Stimulated activated CD8-positive, alpha-beta memory T cell treated with anti-CD3 and anti-CD28 coated beads, Interleukin-12 subunit alpha, Interleukin-12 subunit beta, amount 100 ng/mL, for 1 hour (primary cell): ENCODE measurements around the gene NSDHL.
A peak's percentile ranks its signal among the peaks of the same experiment; 100 is the strongest.
"Not testable (repeated sequence)": the region's sequence is repeated elsewhere in the genome, so short reads cannot be mapped to it uniquely, and the experiment has no call there.

ENCODE experiments used
- DNase-seq: peaks from one replicate; pipeline ENCODE4 v3.0.0-alpha.2; 2020; ENCODE audit warnings: low read depth

Gene NSDHL

DNA sequence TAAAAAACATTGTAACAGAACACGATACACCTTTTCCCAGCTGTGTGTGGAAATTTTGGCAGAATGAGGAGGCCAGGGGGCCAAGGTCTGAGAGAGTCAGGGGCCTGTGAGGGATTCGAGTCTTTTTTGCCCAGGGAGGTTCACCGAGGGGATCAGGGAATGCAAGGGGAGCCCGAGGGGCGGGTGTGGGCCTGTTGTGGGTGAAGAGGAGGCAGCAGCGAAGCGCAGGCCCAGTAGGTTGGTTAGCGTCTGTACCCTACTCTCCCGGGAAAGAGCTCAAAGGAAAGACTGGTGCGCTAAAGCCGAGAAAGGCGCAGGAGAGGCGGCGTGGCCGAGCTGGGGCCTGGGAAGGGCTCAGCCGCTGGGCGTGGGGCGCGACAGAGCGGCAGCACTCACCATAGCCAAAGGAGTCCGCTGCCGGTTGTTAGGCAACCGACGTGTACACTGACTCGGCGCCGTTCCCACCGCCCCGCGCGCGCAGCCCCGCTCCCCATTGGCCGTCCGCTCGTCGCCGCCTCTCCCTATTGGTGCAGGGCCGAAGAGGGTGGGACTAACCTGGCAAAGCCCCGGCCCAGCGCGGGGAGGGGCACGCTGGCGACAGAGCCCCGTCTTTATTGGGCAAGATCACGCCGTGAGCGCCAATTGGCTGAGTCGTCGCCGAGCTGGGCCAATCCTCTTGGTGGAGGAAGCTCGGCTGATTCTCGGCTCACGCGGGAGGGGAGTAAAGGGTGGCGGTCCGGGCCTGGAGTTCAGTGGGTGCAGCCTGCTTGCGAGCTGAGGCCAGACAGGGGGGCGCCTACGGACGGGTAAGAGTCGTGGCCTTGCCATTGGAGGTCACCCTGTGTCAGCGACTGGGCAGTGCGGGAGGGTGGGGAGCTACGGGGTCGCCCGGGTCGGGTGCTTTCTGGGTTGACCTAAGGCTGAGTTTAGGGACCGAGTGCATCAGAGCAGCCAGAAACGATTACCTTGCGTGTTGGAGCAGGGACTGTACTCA is at the start of gene NSDHL, which contains the start of gene CETN2:
Gene NSDHL, plus strand, starts transcription at position 752 of the 994 bp plus-strand sequence. CDS start 15,262 bp downstream, outside the sequence.
Gene CETN2, minus strand, starts transcription at position 446 of the 994 bp plus-strand sequence. Its CDS starts 47 bp downstream, at position 399.
- DNase-seq: peak; percentile 81

DNA sequence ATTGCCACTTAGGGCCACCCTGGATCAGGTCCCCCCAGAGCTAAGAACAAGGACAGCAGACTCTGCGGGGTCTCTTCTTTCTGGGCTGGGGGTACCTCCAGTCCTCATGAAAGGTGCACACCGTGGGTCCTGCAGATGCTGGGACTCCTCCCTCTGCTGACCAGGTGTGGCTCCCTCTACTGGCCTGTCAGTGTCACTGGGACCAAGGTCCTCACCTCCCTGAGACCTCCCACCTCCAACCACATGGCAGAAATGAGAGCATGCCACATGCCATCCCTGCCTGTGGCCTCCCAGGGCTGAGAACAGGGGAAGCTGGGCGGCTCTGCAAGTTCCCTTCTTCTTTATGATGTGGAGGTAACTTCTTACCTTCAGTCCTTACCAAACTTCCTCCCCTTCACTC is 43.8 kb upstream of the NSDHL start:
- not testable (repeated sequence) for DNase-seq

DNA sequence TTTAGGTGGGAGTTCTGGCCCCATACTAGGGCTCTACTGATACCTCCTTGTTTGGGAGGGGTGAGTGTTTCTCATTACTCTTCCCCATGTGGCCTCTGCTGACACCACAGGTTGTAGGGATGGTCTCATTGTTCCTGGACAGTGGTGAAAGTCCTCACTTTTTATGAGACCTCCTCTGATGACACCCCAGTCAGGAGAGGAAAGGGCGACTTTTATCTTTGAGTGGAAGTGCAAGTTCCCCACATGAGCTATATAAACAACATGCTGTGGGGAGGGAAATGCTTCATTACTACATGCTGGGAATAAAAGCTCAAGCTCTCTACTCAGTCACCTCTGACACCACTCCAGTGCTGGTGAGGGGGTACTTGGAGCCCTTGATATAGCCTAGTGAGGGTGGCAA is 31.9 kb upstream of the NSDHL start:
- no peak for DNase-seq

DNA sequence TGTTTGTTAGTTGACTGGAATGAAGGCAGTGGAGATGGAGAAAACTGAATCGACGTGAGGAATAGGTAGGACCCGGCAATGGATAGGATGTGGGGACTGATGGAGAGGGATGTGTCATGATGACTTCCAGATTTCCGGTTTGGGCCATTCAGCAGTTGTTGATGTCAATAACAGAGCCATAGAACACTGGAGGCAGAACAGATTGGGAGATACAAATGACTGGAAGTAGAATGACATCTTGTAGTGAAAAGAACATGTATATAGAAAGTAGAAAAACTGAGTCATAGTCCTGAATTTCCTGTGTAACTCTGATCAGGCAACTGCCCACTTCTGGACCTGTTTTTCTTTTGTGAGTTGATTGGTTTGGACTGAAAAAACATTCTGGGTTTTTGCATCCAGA is 24.8 kb upstream of the NSDHL start:
- no peak for DNase-seq

DNA sequence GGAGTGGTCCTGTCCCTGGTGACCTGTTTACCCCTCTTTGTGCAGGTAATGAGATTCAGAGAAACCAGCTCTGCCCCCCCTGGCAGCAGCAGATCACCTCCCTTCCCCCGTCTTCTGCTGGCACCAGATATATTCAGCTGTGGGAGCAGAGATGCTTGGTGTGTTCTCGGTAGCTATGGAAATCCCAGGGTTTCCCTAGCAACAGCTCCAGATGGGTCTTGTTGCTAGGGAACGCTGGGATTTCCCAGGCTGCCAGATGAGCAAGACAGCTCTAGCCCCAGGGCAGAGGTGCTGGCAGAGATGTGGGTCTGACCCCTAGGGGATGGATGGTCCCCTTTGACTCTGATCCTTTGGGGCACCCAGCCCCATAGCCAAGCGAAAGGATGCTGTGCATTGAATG is 20.5 kb upstream of the NSDHL start:
- DNase-seq: no peak

DNA sequence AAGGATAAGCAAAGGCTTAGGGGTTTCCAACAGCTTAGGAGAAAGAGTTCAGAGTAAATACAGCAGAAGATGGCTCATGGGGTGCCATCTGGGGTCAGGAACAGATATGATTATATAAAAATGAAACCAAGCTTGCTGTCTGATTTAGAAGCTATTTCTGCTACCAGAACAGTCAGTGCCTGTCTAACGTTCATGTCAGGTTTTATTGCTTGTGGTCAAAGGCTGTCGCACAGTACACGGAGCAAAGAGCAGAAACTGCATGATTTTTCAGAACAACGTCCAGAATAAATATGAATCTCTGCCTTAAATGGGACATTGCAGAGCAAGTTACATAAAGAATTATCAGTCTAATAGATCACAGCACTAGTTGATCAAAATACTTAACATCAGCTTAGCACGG is 17.7 kb upstream of the NSDHL start:
- DNase-seq: no peak

DNA sequence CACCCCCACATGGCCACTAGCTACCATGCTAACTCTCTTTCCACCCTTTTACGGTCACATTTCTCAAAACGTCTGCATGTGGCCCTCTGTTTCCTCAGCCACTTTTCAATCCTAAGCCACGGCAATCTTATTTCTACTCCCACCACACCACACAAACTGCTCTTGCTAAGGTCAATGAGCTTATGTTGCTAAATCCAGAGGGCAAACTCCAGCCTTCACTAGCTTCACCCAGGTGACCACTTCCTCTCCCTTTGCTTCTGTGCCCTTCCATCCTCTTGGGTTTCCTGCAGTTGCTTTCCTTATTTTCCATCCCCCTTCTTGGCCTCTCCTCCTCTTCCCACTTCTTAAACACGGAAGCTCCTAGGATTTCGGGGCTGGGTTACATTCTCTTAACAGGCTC is 16.8 kb upstream of the NSDHL start:
- no peak for DNase-seq

DNA sequence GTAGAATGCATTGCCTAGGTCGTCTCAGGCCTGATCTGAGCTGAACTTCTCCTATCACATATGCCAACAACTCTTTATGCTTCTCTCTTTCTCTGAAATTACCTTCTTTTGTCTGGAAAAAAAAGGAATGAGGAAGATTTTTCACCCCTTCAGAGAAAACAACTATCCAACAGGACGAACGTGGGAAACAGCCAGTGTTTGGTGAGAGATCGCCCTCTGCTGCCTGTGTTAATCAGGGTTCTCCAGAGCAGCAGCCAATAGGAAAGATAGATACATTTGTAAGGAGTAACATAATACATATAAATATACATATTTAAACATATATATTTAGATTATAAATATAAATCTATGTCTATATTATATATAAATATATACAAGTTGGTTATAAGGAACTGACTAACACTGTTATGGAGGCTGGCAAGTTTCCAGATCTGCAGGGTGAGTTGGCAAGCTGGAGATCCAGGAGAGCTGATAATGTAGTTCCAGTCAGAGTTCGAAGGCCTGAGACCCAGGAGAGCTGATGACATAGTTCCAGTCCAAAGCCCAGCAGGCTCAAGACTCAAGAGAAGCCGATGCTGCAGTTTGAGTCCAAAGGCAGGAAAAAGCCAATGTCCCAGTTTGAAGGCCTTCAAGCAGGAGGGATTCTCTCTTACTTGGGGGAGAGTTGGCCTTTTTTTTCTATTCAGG is 13.6 kb upstream of the NSDHL start:
- no peak for DNase-seq

DNA sequence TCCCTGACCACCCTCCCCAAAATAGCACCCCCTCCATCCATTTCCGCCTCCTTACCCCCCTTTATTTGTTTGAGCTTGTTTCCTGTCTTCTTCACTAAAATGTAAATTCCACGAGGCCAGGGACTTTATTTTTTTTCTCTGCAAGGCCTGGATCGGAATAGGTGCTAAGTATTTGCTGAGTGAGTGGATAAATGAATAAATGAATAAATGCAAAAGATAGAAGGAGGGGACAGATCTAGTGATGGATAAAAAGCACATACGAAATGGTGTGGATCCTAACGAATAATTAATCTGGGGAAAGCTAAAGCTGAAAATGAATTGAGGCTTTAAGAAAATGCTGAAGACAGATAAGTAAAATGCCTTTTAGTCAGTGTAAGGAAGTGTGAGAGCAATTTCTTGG is 12.5 kb upstream of the NSDHL start:
- no peak for DNase-seq

DNA sequence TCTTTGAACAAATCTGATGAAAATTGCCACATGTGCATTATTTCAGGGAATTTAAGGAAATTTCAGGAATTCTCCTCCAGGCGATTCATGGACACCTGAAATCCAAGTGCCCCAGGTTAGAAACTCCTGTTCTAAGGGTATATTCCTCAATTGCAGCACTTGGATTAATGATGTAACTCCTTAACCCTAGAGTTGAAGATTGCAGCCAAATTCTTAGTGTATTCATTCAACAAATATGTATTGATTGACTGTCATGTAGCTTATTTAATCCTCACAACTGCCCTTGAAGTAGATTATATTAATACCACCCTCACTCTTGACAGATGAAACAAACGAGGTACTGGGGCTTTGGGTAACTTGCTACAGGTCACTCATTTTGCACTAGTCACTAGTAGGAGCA is 11.6 kb upstream of the NSDHL start:
- no peak for DNase-seq

DNA sequence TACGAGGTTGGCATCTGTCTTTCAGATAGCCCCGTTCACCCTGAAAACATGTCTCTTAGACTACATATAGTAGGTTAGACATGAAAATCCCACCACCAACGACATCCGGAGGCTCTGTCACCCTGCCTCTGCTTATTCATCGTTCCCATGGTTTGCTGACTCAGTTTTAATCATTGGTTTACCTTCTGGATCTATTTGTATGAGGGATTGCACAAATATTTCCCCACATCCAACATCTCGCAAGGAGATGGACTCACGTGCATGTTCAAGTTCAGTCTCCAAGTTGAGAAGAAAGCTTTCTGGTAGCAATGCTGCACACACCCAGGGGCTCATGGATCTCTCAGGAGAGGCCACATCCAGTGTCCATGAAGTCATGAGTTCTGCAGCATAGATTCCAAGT is 11.1 kb upstream of the NSDHL start:
- DNase-seq: no peak

DNA sequence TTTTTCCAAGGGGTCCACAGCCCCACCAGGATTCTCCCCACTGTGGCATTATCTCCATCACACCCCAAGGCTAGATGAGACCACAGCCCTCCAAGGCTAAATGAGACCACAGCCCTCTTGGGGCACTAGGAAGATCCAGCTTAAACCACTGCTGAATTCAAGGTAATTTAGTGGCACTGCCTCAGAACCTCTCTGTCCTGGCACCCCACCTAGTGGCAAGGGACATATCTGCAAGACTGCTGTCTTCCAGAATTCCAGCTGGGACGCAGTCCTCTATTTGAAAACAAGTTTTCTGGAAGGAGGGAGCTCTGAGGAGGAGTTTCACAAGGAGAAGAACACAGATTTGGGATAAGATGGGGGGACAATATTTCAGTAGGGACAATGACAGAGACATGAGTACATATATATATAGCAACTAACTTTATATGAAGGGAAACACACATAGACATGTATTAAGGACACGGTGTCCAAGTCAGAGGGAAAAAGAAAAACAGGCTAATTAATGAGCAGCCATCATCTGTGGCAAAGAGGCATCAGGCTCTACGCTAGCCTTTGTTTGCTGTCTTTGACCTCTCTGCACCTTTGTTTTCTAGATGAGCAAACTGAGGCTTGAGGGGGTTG is 9.6 kb upstream of the NSDHL start:
- no peak for DNase-seq

DNA sequence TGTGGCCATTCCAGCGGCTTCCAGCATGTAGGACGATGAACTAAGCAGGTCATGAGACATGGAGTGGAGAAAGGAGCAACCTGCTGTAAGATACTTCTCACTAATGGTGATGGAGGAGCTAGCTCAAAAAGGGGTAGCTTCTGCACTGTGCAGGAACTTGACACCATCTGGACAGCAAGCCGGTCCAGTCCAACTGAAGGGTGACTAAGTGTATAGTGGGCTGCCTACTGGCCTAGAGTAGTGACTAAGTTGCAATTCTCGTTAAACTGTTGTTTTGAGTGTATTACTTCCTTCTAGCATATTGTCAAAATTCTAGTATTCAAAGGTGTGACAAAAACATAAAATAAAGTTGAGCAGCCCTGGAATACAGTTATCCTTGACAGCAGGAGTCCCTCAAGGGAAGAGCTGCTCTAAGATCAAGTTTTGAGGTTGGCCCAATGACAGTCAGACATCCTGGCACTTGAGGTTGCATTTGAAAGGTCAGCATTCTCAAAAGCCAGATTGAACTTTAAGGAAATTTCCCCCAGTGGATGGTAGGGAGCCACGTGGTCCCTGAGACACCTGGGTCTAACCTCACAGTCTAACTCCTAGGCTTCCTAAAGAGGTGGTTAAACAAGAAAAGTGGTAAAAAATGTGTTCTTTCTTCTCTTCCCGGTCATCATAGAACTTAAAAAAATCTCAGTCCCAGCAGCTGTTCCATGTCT is 8.3 kb upstream of the NSDHL start:
- DNase-seq: no peak

DNA sequence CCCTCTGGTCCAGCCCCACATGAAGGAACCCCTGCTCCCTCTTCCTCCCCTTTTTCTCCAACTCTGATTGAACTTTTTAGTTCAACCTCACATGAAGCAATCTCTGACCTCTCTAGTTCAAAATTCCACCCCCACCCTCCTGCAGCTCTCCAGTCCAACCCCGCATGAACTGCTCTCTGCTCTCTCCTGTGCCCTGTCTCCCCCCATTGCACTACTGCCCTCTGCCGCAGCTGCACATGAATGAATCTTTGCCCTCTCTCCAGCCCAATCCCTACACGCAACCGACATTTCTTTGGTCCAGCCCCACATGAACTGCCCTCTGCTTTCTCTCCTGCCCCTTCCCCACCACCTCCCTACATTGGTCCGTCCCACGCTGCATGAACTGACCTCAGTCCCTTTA is 7.2 kb upstream of the NSDHL start:
- no peak for DNase-seq

DNA sequence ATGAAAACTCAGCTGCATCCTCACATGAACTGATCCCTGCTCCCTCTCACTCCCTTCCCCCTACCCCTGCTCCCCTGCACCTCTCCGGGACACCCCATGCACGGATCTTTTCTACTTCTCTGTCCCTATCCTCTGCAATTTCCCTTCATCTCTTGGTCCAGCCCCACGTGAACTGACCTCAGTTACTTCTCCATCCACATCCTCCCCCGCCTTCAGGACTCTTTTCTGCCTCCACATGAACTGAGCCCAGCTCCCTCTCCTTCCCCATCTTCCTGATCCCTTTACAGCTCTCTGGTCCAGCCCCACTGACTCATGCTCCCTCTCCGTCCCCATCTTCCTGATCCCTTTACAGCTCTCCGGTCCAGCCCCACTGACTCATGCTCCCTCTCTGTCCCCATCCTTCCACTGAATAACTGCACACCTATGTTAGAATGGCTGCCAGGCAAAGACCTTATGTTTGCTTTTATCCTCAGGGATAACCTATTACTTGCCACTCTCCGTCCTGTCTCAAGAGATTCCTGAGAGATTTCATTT is 6.0 kb upstream of the NSDHL start:
- DNase-seq: no peak

DNA sequence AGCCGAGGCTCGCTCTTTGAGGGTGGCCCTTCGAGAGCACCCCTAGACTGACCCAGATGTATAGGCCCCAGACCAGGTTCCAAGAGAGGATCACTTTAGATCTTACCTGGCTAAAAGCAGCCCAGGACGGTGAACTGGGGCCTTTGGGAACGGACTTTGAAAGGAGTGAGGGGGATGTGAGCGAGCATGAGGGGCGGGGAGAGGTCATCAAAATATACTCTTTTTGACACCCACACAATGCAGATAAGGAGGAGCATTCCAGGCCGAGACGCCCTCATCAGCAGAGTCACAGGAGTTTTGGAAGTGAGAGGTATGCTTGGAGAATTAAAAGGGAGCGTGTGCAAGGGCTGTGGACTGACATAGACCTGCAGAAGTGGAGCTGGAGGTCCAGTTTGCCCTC is 528 bp downstream of the NSDHL start:
- no peak for DNase-seq

DNA sequence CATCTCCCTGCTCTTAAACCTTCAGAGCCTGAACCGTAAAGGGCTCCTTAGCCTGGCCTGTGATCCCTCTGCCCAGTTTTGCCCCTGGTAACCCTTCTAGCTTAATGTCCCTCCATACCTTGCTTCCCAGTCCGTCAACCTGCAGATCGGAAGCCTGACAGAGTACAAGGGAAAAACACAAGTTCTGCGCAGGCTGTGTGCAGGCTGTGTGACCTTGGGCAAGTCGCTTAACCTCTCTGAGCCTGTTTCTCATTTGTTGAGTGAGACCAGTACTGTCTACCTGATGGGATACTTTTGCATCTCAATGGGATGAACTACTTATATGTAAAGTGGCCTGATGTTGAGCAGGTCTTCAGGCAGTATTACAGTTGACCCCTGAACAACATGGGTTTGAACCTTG is 1.7 kb downstream of the NSDHL start:
- DNase-seq: no peak

DNA sequence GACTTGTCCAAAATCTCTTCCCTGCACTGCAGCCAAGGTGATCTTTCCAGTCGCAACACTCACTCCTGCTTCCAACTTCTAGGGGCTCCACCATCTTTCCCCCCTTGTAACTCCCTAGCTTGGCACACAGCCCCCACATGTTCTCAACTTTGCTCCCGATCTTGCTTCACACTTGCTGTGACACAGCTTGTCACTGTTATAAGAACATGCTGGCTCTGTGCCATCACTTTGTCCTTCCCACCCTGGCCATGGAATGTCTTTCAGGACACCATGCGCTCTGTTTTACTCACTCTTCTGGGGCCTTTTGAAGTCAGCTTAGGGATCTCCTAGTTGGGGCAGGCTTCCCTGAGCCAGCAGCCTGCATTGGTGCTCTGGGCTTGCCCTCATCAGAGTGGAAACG is 2.5 kb downstream of the NSDHL start:
- DNase-seq: no peak

DNA sequence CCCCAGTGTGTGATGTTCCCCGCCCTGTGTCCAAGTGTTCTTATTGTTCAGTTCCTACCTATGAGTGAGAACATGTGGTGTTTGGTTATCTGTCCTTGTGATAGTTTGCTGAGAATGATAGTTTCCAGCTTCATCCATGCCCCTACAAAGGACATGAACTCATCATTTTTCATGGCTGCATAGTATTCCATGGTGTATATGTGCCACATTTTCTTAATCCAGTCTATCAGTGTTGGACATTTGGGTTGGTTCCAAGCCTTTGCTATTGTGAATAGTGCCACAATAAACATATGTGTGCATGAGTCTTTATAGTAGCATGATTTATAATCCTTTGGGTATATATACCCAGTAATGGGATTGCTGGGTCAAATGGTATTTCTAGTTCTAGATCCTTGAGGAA is 4.6 kb downstream of the NSDHL start:
- not testable (repeated sequence) for DNase-seq

DNA sequence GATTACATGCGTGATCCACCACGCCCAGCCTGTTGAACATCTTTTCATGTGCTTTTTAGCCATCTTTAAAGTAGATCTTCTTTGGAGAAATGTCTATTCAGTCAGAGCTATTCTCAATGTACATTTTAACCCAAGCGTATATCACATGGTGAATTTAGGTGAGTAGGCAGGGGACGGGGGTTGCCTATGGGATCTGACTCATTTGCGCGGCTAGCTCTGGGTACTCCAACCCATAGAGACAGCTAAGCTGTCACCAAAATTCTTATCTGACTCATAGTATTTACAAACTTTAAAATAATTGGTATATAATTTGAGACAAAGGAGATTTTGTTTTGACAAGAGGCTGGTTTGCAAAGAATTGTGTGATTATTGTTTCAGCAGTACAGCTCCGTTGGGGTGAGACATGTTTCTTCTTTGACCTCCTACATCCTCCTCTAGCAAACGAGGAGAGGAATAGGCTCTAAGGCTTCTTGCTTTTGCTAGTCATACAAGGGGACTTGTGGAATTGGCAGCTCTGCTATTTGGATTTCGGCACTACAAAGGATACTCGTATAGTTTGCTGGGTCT is 12.0 kb downstream of the NSDHL start:
- DNase-seq: no peak

DNA sequence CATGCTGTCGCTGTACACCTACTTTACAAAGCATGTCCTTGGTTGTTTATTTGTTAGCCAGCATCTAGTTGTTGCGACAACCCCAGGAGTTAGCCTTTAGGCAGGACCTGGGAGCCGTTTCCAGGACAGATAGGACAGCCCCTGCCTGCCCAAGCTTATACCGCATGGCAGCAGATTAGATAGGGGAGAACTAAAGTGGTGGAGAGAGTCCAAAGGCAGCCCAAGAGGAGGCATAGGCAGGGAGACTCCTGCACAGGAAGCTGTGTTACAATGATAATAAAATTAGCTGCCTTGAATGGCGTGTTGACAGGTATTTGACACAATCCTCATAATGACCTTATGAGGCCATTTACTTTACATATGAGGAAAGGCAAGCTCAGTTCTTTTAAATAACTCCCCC is 13.0 kb downstream of the NSDHL start:
- DNase-seq: no peak

DNA sequence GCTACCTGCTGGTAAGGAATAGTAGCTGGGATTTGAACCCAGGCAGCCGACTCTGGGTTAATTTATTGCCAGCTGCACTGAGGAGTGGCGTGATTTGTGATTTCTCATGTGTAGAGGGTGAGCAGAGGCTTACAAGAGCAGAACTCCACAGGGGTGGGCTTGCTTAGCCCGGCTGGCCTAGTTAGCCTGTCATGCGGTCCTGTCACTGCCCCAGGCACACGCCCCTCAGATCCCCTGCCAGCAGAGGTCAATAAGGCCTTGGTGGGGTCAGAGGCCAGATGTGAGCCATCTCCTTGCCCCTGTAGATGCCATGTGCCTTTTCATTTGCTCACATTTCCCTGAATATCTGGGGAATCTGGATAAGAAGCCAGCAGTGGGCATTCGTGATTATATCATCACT is 13.4 kb downstream of the NSDHL start:
- DNase-seq: no peak
